BLaER1 treated with 17β-estradiol and CSF1 and Interleukin-3, amounts not matched to agents 10 nM and 100 nM (cell line): ENCODE data around the gene UBAC2.
A peak's percentile ranks its signal among the peaks of the same experiment; 100 is the strongest.

ENCODE experiments used
- H3K27ac ChIP-seq, 11 experiments: shearing (Covaris generic); formaldehyde crosslinking; 2 replicates each; pipeline ENCODE4 v1.8.1; 2022
- H3K27me3 ChIP-seq, 11 experiments: shearing (Covaris generic); formaldehyde crosslinking; 2 replicates each; pipeline ENCODE4 v1.8.1; 2022
- H3K36me3 ChIP-seq, 11 experiments: shearing (Covaris generic); formaldehyde crosslinking; 2 replicates each; pipeline ENCODE4 v1.8.1; 2022
- H3K4me1 ChIP-seq, 10 experiments: shearing (Covaris generic); formaldehyde crosslinking; 2 replicates each; pipeline ENCODE4 v1.8.1; 2022
- H3K4me2 ChIP-seq, 11 experiments: shearing (Covaris generic); formaldehyde crosslinking; 2 replicates each; pipeline ENCODE4 v1.8.1; 2022
- H3K4me3 ChIP-seq, 10 experiments: shearing (Covaris generic); formaldehyde crosslinking; 2 replicates each; pipeline ENCODE4 v1.8.1; 2022
- H3K9ac ChIP-seq, 11 experiments: shearing (Covaris generic); formaldehyde crosslinking; 2 replicates each; pipeline ENCODE4 v1.8.1; 2022
- H3K9me3 ChIP-seq, 11 experiments: shearing (Covaris generic); formaldehyde crosslinking; replicated peaks in 1 of 11; 2 replicates each; pipeline ENCODE4 v1.8.1; 2022
- H4K20me1 ChIP-seq, 11 experiments: shearing (Covaris generic); formaldehyde crosslinking; 2 replicates each; pipeline ENCODE4 v1.8.1; 2022
- Cebpa-rat ChIP-seq, 11 experiments: shearing (Covaris generic); IDR thresholded peaks; 2 replicates each; pipeline ENCODE4 v1.8.1; 2022

Gene UBAC2

GRCh38 chr13:99258210-99258860, 57.7 kb downstream of the UBAC2 start, which contains the start of gene GPR18:
GPR18 (minus strand) TSS chr13:99258379; CDS start chr13:99255872, 2,507 bp downstream.
- Histone ChIP-seq H3K9me3 (peaks cover 0 to 11% (median 0%) of the 10 kb centered on the region in 11 experiments; a peak in 5 of 22 replicates), H3K4me3 (peak within 1 kb of the TSS; percentile 39 to 77 (median 64)), H3K27ac (peak within 1 kb of the TSS; percentile 60 to 96 (median 89)), H3K27me3 (no peaks in the 10 kb centered on the region), H3K4me2 (peak within 1 kb of the TSS; percentile 69 to 97 (median 86)), H3K4me1 (peaks cover 66 to 92% (median 87%) of the 10 kb centered on the region in 10 experiments), H3K36me3 (peaks cover 17 to 60% (median 43%) of the 10 kb centered on the region in 11 experiments), H4K20me1 (peaks cover 0 to 5% (median 0%) of the 10 kb centered on the region in 11 experiments; a peak in 2 of 22 replicates), H3K9ac (peak within 1 kb of the TSS; percentile 71 to 89 (median 82))
- TF ChIP-seq Cebpa-rat (IDR thresholded peaks at IDR 0.05): no peak

- Histone ChIP-seq H3K9ac (peak overlapping the region; percentile 42 to 89 (median 82); a peak in 20 of 22 replicates), H3K4me3 (peak overlapping the region; percentile 39 to 77 (median 64); a peak in 16 of 20 replicates), H3K9me3 (peaks cover 0 to 11% (median 0%) of the 10 kb centered on the region in 11 experiments; a peak in 5 of 22 replicates), H3K4me1 (peaks cover 72 to 98% (median 91%) of the 10 kb centered on the region in 10 experiments), H3K36me3 (peaks cover 15 to 56% (median 37%) of the 10 kb centered on the region in 11 experiments), H4K20me1 (peaks cover 0 to 7% (median 0%) of the 10 kb centered on the region in 11 experiments; a peak in 2 of 22 replicates), H3K27me3 (no peaks in the 10 kb centered on the region), H3K4me2 (peak overlapping the region; percentile 69 to 97 (median 86)), H3K27ac (peak overlapping the region; percentile 60 to 96 (median 89))
- TF ChIP-seq Cebpa-rat (IDR thresholded peaks at IDR 0.05): no peak
Measured at GRCh38 chr13:99258946-99259345, 58.3 kb downstream of the UBAC2 start.

DNA sequence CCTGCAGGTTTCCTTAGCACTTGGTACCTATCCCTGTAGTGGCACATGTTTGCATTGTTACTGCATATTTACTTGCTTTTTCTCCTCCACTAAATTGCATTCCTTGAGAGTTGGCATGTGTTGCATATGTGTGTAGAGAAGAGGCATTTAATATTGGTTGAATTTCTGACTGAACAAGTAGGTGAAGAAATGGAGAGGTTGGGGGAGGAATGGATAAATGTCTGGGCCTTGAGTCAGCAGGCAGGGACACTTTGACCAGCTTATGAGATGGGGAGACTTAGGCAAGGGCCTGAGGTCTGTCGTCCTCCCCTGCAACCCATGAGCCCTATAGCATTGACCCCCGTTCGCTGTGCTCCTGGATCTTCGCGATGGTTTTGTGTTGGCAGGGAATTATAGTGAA, 59.6 kb downstream of the UBAC2 start:
- Histone ChIP-seq H3K4me2 (peak overlapping the region; percentile 69 to 97 (median 86)), H3K9me3 (peaks cover 0 to under 1% (median 0%) of the 10 kb centered on the region in 11 experiments; a peak in 3 of 22 replicates), H3K27ac (peak overlapping the region in 9 of 11 experiments; percentile 85 to 96 (median 91); a peak in 17 of 22 replicates), H3K4me1 (peaks cover 73 to 100% (median 91%) of the 10 kb centered on the region in 10 experiments), H3K36me3 (peaks cover 4 to 54% (median 26%) of the 10 kb centered on the region in 11 experiments), H3K4me3 (0 out of 20 replicates have a peak overlapping the region, but pooled peaks of 1 of the 10 experiments have one; percentile 65), H4K20me1 (peaks cover 0 to 19% (median 0%) of the 10 kb centered on the region in 11 experiments; a peak in 6 of 22 replicates), H3K9ac (peak overlapping the region in 4 of 11 experiments; percentile 82 to 89 (median 86); a peak in 5 of 22 replicates), H3K27me3 (no peaks in the 10 kb centered on the region)
- no peak for TF ChIP-seq Cebpa-rat (IDR thresholded peaks at IDR 0.05)

DNA sequence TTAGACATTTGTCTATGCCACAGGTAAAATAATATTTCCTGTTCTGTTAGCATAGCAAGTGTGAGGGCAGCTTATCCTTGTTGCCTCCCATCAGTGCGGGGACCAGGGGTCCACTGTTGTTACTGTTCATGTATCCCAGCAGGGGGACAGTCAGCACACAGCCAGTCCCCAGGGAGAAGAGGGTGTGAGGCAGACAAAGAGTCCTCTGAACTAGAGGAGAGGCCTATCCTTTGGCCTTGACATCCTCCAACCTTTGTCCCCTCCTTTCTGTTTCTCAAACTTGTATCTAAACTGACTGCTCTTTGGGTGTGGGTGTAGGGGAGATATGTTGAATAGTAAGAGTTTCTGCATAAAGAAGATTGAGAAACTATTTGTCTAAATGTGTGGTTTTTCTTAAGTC, 60.4 kb downstream of the UBAC2 start:
- TF ChIP-seq Cebpa-rat (IDR thresholded peaks at IDR 0.05): no peak
- Histone ChIP-seq H3K4me2 (peak overlapping the region; percentile 69 to 97 (median 86); a peak in 21 of 22 replicates), H3K27me3 (no peaks in the 10 kb centered on the region), H3K27ac (peak overlapping the region in 8 of 11 experiments; percentile 88 to 96 (median 92); a peak in 13 of 22 replicates), H3K4me1 (peaks cover 71 to 98% (median 88%) of the 10 kb centered on the region in 10 experiments), H3K4me3 (no peak overlapping the region), H3K36me3 (peaks cover 0 to 46% (median 19%) of the 10 kb centered on the region in 11 experiments; a peak in 13 of 22 replicates), H3K9ac (peak overlapping the region in 1 of 11 experiments; percentile 7; a peak in 3 of 22 replicates), H4K20me1 (peaks cover 0 to 21% (median 0%) of the 10 kb centered on the region in 11 experiments; a peak in 6 of 22 replicates), H3K9me3 (no peaks in the 10 kb centered on the region)

DNA sequence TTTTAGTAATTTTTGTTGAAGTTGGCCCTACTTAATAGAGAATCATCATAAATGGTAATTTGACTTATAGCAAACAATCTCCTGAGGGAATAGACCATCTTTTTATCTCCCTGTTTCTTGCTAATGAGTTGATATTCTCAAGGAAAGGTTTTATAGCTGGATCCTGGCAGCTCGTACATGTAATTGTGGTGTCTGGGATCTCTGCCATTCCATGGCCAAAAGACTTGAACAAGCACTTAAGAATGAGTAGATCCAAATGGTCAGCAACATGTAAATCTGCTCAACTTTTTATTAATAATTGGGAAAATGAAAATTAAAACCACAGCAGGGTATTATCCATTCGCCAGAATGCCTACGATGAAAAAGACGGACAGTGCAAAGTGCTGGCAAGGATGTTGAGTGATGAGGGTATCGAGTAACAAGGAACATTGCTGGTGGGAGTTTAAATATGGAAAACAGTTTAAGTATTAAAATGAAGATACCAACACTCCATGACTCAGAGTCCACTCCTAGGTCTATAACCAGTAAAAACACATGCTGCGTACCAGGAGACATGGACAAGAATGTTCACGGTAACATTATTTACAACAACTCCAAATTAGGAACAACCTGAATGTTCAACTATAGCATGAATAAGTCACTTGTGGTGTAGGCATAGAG, 62.6 kb downstream of the UBAC2 start:
- Histone ChIP-seq H3K4me2 (peak overlapping the region; percentile 69 to 91 (median 82)), H3K4me1 (peaks cover 85 to 100% (median 97%) of the 10 kb centered on the region in 10 experiments), H3K27ac (peak overlapping the region in 9 of 11 experiments; percentile 9 to 93 (median 64); a peak in 17 of 22 replicates), H3K27me3 (no peaks in the 10 kb centered on the region), H3K36me3 (peaks cover 7 to 57% (median 31%) of the 10 kb centered on the region in 11 experiments; a peak in 20 of 22 replicates), H4K20me1 (peaks cover 0 to 32% (median 0%) of the 10 kb centered on the region in 11 experiments; a peak in 6 of 22 replicates), H3K9me3 (no peaks in the 10 kb centered on the region), H3K4me3 (no peak overlapping the region), H3K9ac (peak overlapping the region in 6 of 11 experiments; percentile 39 to 67 (median 58); a peak in 8 of 22 replicates)
- no peak for TF ChIP-seq Cebpa-rat (IDR thresholded peaks at IDR 0.05)

- no peaks in the 10 kb centered on the region for H3K27me3 ChIP-seq
- TF ChIP-seq Cebpa-rat (IDR thresholded peaks at IDR 0.05): no peak
- peaks cover 0 to 32% (median 0%) of the 10 kb centered on the region in 11 experiments; a peak in 6 of 22 replicates for H4K20me1 ChIP-seq
- peak overlapping the region in 10 of 11 experiments; percentile 22 to 67 (median 50); a peak in 16 of 22 replicates for H3K9ac ChIP-seq
- peak overlapping the region; percentile 69 to 91 (median 82) for H3K4me2 ChIP-seq
- H3K4me3 ChIP-seq: peak overlapping the region in 5 of 10 experiments; percentile 1 to 17 (median 5); a peak in 2 of 20 replicates
- peak overlapping the region in 10 of 11 experiments; percentile 9 to 93 (median 62); a peak in 19 of 22 replicates for H3K27ac ChIP-seq
- peaks cover 8 to 65% (median 36%) of the 10 kb centered on the region in 11 experiments; a peak in 20 of 22 replicates for H3K36me3 ChIP-seq
- peaks cover 82 to 100% (median 97%) of the 10 kb centered on the region in 10 experiments for H3K4me1 ChIP-seq
- no peaks in the 10 kb centered on the region for H3K9me3 ChIP-seq
Measured at GRCh38 chr13:99264051-99264450, 63.4 kb downstream of the UBAC2 start.

DNA sequence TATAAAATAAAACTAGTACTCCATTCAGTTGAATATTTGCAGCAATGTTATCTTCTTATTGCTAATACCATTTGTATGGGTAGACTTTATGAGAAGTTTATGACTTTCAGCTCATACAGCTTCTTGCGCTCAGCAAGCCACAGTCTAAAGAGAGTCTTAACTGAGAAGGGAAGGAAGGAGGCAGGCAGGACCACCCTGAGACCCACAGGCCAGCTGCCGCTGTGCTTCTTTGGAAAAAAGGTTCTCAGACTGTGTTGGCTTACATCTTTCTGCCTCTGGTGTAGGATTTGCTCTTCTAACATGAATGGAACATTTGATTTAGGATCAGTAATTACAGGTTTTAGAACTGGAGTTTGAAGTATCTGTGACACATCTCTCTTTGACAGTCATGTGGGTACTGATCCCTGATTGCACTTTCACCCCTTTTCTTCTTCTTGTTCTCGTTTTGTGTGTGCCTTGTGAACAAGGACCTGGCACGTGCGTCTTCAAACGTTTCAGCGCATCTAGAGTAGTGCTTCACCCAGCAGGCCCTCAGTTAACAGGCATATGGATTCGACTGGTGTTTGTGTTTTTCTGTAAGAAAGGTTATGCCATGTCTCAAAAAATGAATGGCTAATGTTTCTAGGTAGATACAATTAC, 64.6 kb downstream of the UBAC2 start:
- H3K4me3 ChIP-seq: no peak overlapping the region
- H3K27me3 ChIP-seq: no peaks in the 10 kb centered on the region
- H3K4me2 ChIP-seq: peak overlapping the region; percentile 28 to 91 (median 82); a peak in 19 of 22 replicates
- H3K36me3 ChIP-seq: peaks cover 8 to 57% (median 27%) of the 10 kb centered on the region in 11 experiments; a peak in 20 of 22 replicates
- TF ChIP-seq Cebpa-rat (IDR thresholded peaks at IDR 0.05): no peak
- H3K27ac ChIP-seq: peak overlapping the region in 8 of 11 experiments; percentile 45 to 93 (median 67); a peak in 15 of 22 replicates
- peaks cover 80 to 98% (median 90%) of the 10 kb centered on the region in 10 experiments for H3K4me1 ChIP-seq
- H4K20me1 ChIP-seq: peaks cover 0 to 32% (median 0%) of the 10 kb centered on the region in 11 experiments; a peak in 6 of 22 replicates
- H3K9me3 ChIP-seq: no peaks in the 10 kb centered on the region
- peak overlapping the region in 9 of 11 experiments; percentile 9 to 67 (median 42); a peak in 14 of 22 replicates for H3K9ac ChIP-seq
